Activated T-cell treated with anti-CD3 and anti-CD28 coated beads for 1 hour (primary cell): ENCODE data around the gene DNM3.

Source experiments
- DNase-seq: peaks from one replicate; pipeline ENCODE4 v3.0.0-alpha.2; 2020; ENCODE audit warnings: low read depth

Gene DNM3

GRCh38 chr1:172395576-172395975, 554.3 kb downstream of the DNM3 start:
- no peak for DNase-seq

GRCh38 chr1:172397221-172397620, 555.9 kb downstream of the DNM3 start:
- DNase-seq, result no peak

- no peak for DNase-seq
Measured at GRCh38 chr1:172397633-172398032, 556.3 kb downstream of the DNM3 start.

GRCh38 chr1:172398193-172398592, 556.9 kb downstream of the DNM3 start:
- DNase-seq, result no peak

- DNase-seq, result no peak
Measured at GRCh38 chr1:172398970-172399755, 557.9 kb downstream of the DNM3 start.

GRCh38 chr1:172399756-172400721, 558.7 kb downstream of the DNM3 start:
- DNase-seq, result no peak

GRCh38 chr1:172400722-172401105, 559.4 kb downstream of the DNM3 start:
- no peak for DNase-seq

GRCh38 chr1:172401477-172401876, 560.2 kb downstream of the DNM3 start:
- no peak for DNase-seq

GRCh38 chr1:172401892-172402291, 560.6 kb downstream of the DNM3 start:
- no peak for DNase-seq

- DNase-seq, result no peak
Measured at GRCh38 chr1:172402878-172403569, 561.7 kb downstream of the DNM3 start.

GRCh38 chr1:172404121-172404520, 562.8 kb downstream of the DNM3 start:
- no peak for DNase-seq

GRCh38 chr1:172405912-172406311, 564.6 kb downstream of the DNM3 start:
- DNase-seq, result no peak

GRCh38 chr1:172406968-172407367, 565.7 kb downstream of the DNM3 start:
- no peak for DNase-seq

- no peak for DNase-seq
Measured at GRCh38 chr1:172408958-172409357, 567.7 kb downstream of the DNM3 start.

- DNase-seq, result no peak
Measured at GRCh38 chr1:172410027-172410426, 568.7 kb downstream of the DNM3 start.

GRCh38 chr1:172411791-172412338, 570.6 kb downstream of the DNM3 start:
- no peak for DNase-seq

- DNase-seq, result no peak
Measured at GRCh38 chr1:172414331-172414730, 573.0 kb downstream of the DNM3 start.

- DNase-seq, result no peak
Measured at GRCh38 chr1:172416496-172417035, 575.3 kb downstream of the DNM3 start.

GRCh38 chr1:172417557-172417956, 576.3 kb downstream of the DNM3 start:
- DNase-seq, result no peak

GRCh38 chr1:172420385-172420784, 579.1 kb downstream of the DNM3 start, which contains the start of gene C1orf105:
C1orf105 (plus strand) TSS chr1:172420685; CDS start chr1:172420886, 201 bp downstream.
- DNase-seq, result no peak

GRCh38 chr1:172421974-172422604, 580.8 kb downstream of the DNM3 start:
- DNase-seq, result no peak
